SK-N-SH treated with all-trans-retinoic acid at 6 μM for 48 hours (cell line): ENCODE data around the gene EPN1.

Experiments used
- ATAC-seq: fragments of 200-7000 bp; cut with Tn5 transposase; 3 replicates; pipeline ENCODE4 v1.9.1; 2020; ENCODE audit warnings: mild to moderate bottlenecking, moderate library complexity
- ARNTL ChIP-seq: fragments of 450-650 bp; formaldehyde crosslinking; IDR thresholded peaks from 2 replicates; pipeline ENCODE4 v1.5.0; 2020; ENCODE audit warnings: low read depth, mild to moderate bottlenecking, moderate library complexity, borderline replicate concordance
- BACH2 ChIP-seq: fragments of 250-450 bp; sonication (Bioruptor Pico); IDR thresholded peaks from 2 replicates; pipeline ENCODE4 v1.9.0; 2021; ENCODE audit warnings: mild to moderate bottlenecking, borderline replicate concordance
- CREB5 ChIP-seq: fragments of 250-450 bp; sonication (Bioruptor Pico); IDR thresholded peaks from 2 replicates; pipeline ENCODE4 v1.5.1; 2020; ENCODE audit warnings: low read depth, mild to moderate bottlenecking, moderate library complexity
- CSDC2 ChIP-seq: fragments of 250-450 bp; sonication (Bioruptor Pico); IDR thresholded peaks from 2 replicates; pipeline ENCODE4 v1.5.0; 2020; ENCODE audit warnings: mild to moderate bottlenecking, moderate library complexity
- CSRNP3 ChIP-seq: fragments of 250-450 bp; sonication (Bioruptor Pico); IDR thresholded peaks from 2 replicates; pipeline ENCODE4 v1.5.1; 2021; ENCODE audit warnings: mild to moderate bottlenecking, moderate library complexity
- ESRRG ChIP-seq: fragments of 250-450 bp; sonication (Bioruptor Pico); IDR thresholded peaks from 2 replicates; pipeline ENCODE4 v1.6.1; 2021; ENCODE audit warnings: mild to moderate bottlenecking
- GLIS3 ChIP-seq: fragments of 250-450 bp; sonication (Bioruptor Pico); IDR thresholded peaks from 2 replicates; pipeline ENCODE4 v1.5.0; 2020; ENCODE audit warnings: mild to moderate bottlenecking, moderate library complexity
- ISL1 ChIP-seq: fragments of 250-450 bp; sonication (Bioruptor Pico); IDR thresholded peaks from 2 replicates; pipeline ENCODE4 v2.1.2; 2022; ENCODE audit warnings: mild to moderate bottlenecking, moderate library complexity
- PATZ1 ChIP-seq: fragments of 250-450 bp; sonication (Bioruptor Pico); IDR thresholded peaks from 2 replicates; pipeline ENCODE4 v1.8.0; 2020; ENCODE audit warnings: mild to moderate bottlenecking, moderate library complexity, borderline replicate concordance
- POU6F1 ChIP-seq: fragments of 250-450 bp; sonication (Bioruptor Pico); IDR thresholded peaks from 2 replicates; pipeline ENCODE4 v1.8.0; 2021; ENCODE audit warnings: low read depth, mild to moderate bottlenecking, moderate library complexity, borderline replicate concordance
- PPARA ChIP-seq: fragments of 250-450 bp; sonication (Bioruptor Pico); IDR thresholded peaks from 2 replicates; pipeline ENCODE4 v1.5.0; 2020; ENCODE audit warnings: mild to moderate bottlenecking, borderline replicate concordance
- RARB ChIP-seq: fragments of 250-450 bp; sonication (Bioruptor Pico); IDR thresholded peaks from 2 replicates; pipeline ENCODE4 v1.8.0; 2021; ENCODE audit warnings: mild to moderate bottlenecking, moderate library complexity
- SNAI2 ChIP-seq: fragments of 250-450 bp; sonication (Bioruptor Pico); IDR thresholded peaks from 2 replicates; pipeline ENCODE4 v1.5.0; 2020; ENCODE audit warnings: mild to moderate bottlenecking, moderate library complexity
- TCF4 ChIP-seq: fragments of 250-450 bp; sonication (Bioruptor Pico); IDR thresholded peaks from 2 replicates; pipeline ENCODE4 v1.8.0; 2021; ENCODE audit warnings: mild to moderate bottlenecking, moderate library complexity, borderline replicate concordance
- TOX ChIP-seq: fragments of 250-450 bp; sonication (Bioruptor Pico); IDR thresholded peaks from 2 replicates; pipeline ENCODE4 v1.8.0; 2021; ENCODE audit warnings: mild to moderate bottlenecking, moderate library complexity, borderline replicate concordance
- TSHZ2 ChIP-seq: fragments of 250-450 bp; sonication (Bioruptor Pico); IDR thresholded peaks from 2 replicates; pipeline ENCODE4 v1.5.0; 2020; ENCODE audit warnings: mild to moderate bottlenecking, moderate library complexity
- ZC3H10 ChIP-seq: fragments of 250-450 bp; sonication (Bioruptor Pico); IDR thresholded peaks from 2 replicates; pipeline ENCODE4 v1.5.1; 2021; ENCODE audit warnings: mild to moderate bottlenecking, moderate library complexity
- ZFP30 ChIP-seq: fragments of 450-650 bp; formaldehyde crosslinking; IDR thresholded peaks from 2 replicates; pipeline ENCODE4 v1.5.0; 2022; ENCODE audit warnings: mild to moderate bottlenecking, moderate library complexity
- ZNF565 ChIP-seq: fragments of 450-650 bp; formaldehyde crosslinking; conservative IDR thresholded peaks from 2 replicates; pipeline ENCODE4 v1.5.0; 2020; ENCODE audit warnings: low read depth, mild to moderate bottlenecking, moderate library complexity
- ZNF70 ChIP-seq: fragments of 450-650 bp; formaldehyde crosslinking; IDR thresholded peaks from 2 replicates; pipeline ENCODE4 v1.5.0; 2020; ENCODE audit warnings: mild to moderate bottlenecking, moderate library complexity
- ZNF8 ChIP-seq: fragments of 450-650 bp; formaldehyde crosslinking; IDR thresholded peaks from 2 replicates; pipeline ENCODE4 v1.5.0; 2020; ENCODE audit warnings: mild to moderate bottlenecking, moderate library complexity

EPN1 gene

GRCh38 chr19:55670280-55671053 lies 4.6 kb upstream of the EPN1 start:
- TF ChIP-seq ZC3H10 (no peak), ZFP30 (CRISPR knock-in tag) (no peak), TCF4 (CRISPR knock-in tag) (no peak), CREB5 (CRISPR knock-in tag) (no peak), SNAI2 (CRISPR knock-in tag) (no peak), CSRNP3 (CRISPR knock-in tag) (no peak), ZNF565 (CRISPR knock-in tag) (no peak), ARNTL (CRISPR knock-in tag) (no peak), BACH2 (CRISPR knock-in tag) (no peak), PATZ1 (CRISPR knock-in tag) (no peak), TOX (CRISPR knock-in tag) (no peak), TSHZ2 (CRISPR knock-in tag) (no peak), PPARA (CRISPR knock-in tag) (no peak), ZNF70 (CRISPR knock-in tag) (no peak), ISL1 (no peak), GLIS3 (CRISPR knock-in tag) (no peak), ZNF8 (no peak), ESRRG (CRISPR knock-in tag) (no peak), POU6F1 (CRISPR knock-in tag) (no peak), RARB (CRISPR knock-in tag) (no peak)
- 0 out of 3 replicates have a peak, but pooled peaks have one; percentile 12 for ATAC-seq

- no peak for ATAC-seq
- TF ChIP-seq PATZ1 (CRISPR knock-in tag): no peak
- TF ChIP-seq BACH2 (CRISPR knock-in tag): no peak
- no peak for TF ChIP-seq ZC3H10
- no peak for TF ChIP-seq TOX (CRISPR knock-in tag)
- TF ChIP-seq CSDC2: no peak
- no peak for TF ChIP-seq RARB (CRISPR knock-in tag)
- TF ChIP-seq POU6F1 (CRISPR knock-in tag): no peak
- TF ChIP-seq TSHZ2 (CRISPR knock-in tag): no peak
- TF ChIP-seq CSRNP3 (CRISPR knock-in tag): no peak
- TF ChIP-seq ZNF565 (CRISPR knock-in tag): no peak
Observed at GRCh38 chr19:55671054-55671378, 4.0 kb upstream of the EPN1 start.
